ENCODE measurements around the gene TMEM120B. TPM values are rescaled to one million over a fixed set of nuclear protein-coding genes. Genes with fewer than 3 reads are reported as not detected.

TMEM120B gene
- total RNA-seq, 6 donors from 2014 or later, result 8.9 to 23.0 (median 14.2) TPM

DNA sequence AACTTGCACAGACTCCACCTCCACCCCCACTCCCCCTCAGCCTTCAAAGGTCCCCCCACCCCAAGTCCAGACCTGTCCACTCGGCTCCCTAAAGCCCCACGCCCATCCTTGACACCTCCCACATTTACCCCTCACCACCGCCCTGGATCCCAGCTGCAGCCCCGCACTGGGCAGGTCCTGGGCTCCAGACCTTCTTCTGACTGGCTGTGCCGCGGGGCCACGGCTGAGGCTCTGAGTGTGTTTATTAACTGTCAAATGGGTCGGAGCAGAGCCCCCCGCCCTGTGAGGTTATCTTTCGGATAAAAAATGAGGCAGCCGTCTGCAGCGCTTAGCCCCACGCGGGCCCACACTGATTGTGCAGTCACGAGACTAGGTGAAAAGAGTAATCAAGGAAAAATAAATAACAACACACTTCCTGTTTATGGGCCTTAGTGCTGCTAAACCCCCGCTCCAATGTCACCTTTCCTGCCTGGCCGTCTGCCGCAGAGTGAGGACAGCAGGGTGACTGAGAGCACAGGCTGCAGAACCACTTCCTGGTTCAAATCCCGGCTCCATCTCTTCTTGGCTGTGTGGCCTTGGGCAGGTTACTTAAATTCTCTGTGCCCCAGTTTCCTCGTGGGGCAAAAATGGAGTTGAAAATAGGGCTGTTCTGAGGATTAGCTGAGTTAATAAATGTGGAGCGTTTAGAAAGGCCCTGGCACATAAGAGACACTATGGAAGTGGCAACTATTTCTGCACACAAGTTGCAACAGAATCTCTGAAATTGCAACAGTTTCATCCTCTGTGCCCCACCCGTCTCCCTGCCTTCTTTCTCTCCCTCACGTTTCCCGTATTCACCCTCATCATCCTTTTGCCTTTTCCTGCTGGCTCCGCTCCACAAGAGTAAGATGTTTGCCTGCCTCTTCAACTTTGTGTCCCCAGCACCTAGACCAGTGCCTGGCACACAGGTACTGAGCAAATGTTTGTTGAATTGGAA is 100.7 kb downstream of the TMEM120B start:
- Histone ChIP-seq H3K4me1 (peaks cover 37 to 44% (median 39%) of the 10 kb centered on the region in 4 donors), H3K4me3 (peak overlapping the region in 3 of 4 donors; percentile 50 to 72 (median 67)), H3K9me3 (no peaks in the 10 kb centered on the region), H3K27ac (peak overlapping the region; percentile 20 to 83 (median 78)), H3K36me3 (peaks cover 42 to 72% (median 67%) of the 10 kb centered on the region in 4 donors), H3K27me3 (no peaks in the 10 kb centered on the region)
- no peak for TF ChIP-seq POLR2AphosphoS5 (IDR thresholded peaks at IDR 0.05)
- DNase-seq (peak in 1 of 2 donors; percentile 79), ATAC-seq (ENCODE audit: low FRiP score in 2 of 2) (no peak)
- 37 to 38% methylated on average over 21 to 25 of the region's 25 CpGs for WGBS, 2 donors

DNA sequence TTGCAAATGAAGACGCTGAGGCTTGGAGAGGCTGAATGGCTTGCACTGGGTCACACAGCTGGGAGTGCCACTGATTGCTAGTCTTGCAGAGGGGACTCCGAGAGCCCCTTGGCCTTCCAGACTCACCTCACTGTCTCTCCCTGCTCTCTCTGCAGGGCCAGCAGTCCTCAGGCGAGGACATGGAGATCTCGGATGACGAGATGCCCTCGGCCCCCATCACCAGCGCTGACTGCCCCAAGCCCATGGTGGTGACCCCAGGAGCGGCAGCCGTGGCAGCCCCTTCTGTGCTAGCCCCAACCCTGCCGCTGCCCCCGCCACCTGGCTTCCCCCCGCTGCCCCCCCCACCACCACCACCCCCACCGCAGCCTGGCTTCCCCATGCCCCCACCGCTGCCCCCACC is 101.4 kb downstream of the TMEM120B start:
- no peaks in the 10 kb centered on the region for H3K27me3 ChIP-seq
- no peak for ATAC-seq (ENCODE audit: low FRiP score in 2 of 2)
- 91 to 95% methylated on average over 3 to 6 of the region's 14 CpGs for WGBS, 2 donors
- TF ChIP-seq EP300 (IDR thresholded peaks at IDR 0.05) (no peak), POLR2AphosphoS5 (IDR thresholded peaks at IDR 0.05) (no peak), POLR2A (IDR thresholded peaks at IDR 0.05) (no peak)
- TF ChIP-seq, protein P1, sequence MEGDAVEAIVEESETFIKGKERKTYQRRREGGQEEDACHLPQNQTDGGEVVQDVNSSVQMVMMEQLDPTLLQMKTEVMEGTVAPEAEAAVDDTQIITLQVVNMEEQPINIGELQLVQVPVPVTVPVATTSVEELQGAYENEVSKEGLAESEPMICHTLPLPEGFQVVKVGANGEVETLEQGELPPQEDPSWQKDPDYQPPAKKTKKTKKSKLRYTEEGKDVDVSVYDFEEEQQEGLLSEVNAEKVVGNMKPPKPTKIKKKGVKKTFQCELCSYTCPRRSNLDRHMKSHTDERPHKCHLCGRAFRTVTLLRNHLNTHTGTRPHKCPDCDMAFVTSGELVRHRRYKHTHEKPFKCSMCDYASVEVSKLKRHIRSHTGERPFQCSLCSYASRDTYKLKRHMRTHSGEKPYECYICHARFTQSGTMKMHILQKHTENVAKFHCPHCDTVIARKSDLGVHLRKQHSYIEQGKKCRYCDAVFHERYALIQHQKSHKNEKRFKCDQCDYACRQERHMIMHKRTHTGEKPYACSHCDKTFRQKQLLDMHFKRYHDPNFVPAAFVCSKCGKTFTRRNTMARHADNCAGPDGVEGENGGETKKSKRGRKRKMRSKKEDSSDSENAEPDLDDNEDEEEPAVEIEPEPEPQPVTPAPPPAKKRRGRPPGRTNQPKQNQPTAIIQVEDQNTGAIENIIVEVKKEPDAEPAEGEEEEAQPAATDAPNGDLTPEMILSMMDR (IDR thresholded peaks at IDR 0.05), result no peak
- H3K9me3 ChIP-seq, result no peaks in the 10 kb centered on the region
- peaks cover 45 to 72% (median 67%) of the 10 kb centered on the region in 4 donors for H3K36me3 ChIP-seq
- no peak for DNase-seq
- H3K27ac ChIP-seq, result peak overlapping the region in 2 of 4 donors; percentile 78 to 83
- peaks cover 37 to 44% (median 39%) of the 10 kb centered on the region in 4 donors for H3K4me1 ChIP-seq
- H3K4me3 ChIP-seq, result no peak overlapping the region

GRCh38 chr12:121814429-121815119 is 102.0 kb downstream of the TMEM120B start:
- H3K36me3 ChIP-seq, result peaks cover 46 to 72% (median 67%) of the 10 kb centered on the region in 4 donors
- H3K4me3 ChIP-seq, result no peak overlapping the region
- peaks cover 37 to 40% (median 39%) of the 10 kb centered on the region in 4 donors for H3K4me1 ChIP-seq
- H3K27ac ChIP-seq, result no peak overlapping the region
- TF ChIP-seq EP300 (IDR thresholded peaks at IDR 0.05), result no peak
- WGBS, 2 donors, result 96 to 98% methylated on average over 11 to 23 of the region's 31 CpGs
- DNase-seq (peak in 1 of 2 donors; percentile 84), ATAC-seq (ENCODE audit: low FRiP score in 2 of 2) (no peak)
- H3K27me3 ChIP-seq, result no peaks in the 10 kb centered on the region
- H3K9me3 ChIP-seq, result no peaks in the 10 kb centered on the region

DNA sequence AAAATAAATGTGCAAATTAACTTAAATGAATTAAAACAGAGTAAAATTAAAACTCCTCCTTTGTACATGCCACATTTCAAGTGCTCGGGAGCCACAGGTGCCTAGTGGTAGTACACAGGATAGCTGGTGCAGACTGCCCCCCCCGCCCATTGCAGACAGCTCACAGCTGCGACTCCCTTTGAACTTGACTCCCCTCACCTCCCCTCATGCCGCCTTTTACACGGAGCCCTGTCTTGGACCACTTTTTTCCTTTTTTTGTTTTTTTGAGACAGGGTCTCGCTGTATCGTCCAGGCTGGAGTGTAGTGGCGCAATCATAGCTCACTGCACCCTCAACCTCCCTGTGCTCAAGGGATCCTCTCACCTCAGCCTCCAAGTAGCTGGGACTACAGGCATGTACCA is 102.7 kb downstream of the TMEM120B start:
- no peak for ATAC-seq (ENCODE audit: low FRiP score in 2 of 2)
- WGBS, 2 donors, result 90 to 92% methylated on average over 8 of the region's 8 CpGs
- H3K4me1 ChIP-seq, result peaks cover 35 to 37% (median 37%) of the 10 kb centered on the region in 4 donors
- H3K9me3 ChIP-seq, result no peaks in the 10 kb centered on the region
- no peak for DNase-seq
- no peaks in the 10 kb centered on the region for H3K27me3 ChIP-seq
- no peak overlapping the region for H3K27ac ChIP-seq
- no peak overlapping the region for H3K4me3 ChIP-seq
- TF ChIP-seq, protein P1 (IDR thresholded peaks at IDR 0.05), result no peak
- TF ChIP-seq POLR2A (IDR thresholded peaks at IDR 0.05), result no peak
- peaks cover 51 to 72% (median 67%) of the 10 kb centered on the region in 4 donors for H3K36me3 ChIP-seq

GRCh38 chr12:121816925-121817647 is 104.5 kb downstream of the TMEM120B start:
- peaks cover 57 to 80% (median 71%) of the 10 kb centered on the region in 4 donors for H3K36me3 ChIP-seq
- H3K4me3 ChIP-seq, result no peak overlapping the region
- no peaks in the 10 kb centered on the region for H3K27me3 ChIP-seq
- H3K9me3 ChIP-seq, result no peaks in the 10 kb centered on the region
- no peak overlapping the region for H3K27ac ChIP-seq
- ATAC-seq (ENCODE audit: low FRiP score in 2 of 2), result no peak
- peak in 1 of 2 donors; percentile 82 for DNase-seq
- peaks cover 18 to 19% (median 19%) of the 10 kb centered on the region in 4 donors for H3K4me1 ChIP-seq
- TF ChIP-seq POLR2AphosphoS5 (IDR thresholded peaks at IDR 0.05) (no peak), POLR2A (IDR thresholded peaks at IDR 0.05) (no peak), EP300 (IDR thresholded peaks at IDR 0.05) (no peak)
- TF ChIP-seq, protein P1 (IDR thresholded peaks at IDR 0.05), result no peak
- WGBS, 2 donors, result 93 to 96% methylated on average over 34 to 47 of the region's 47 CpGs

Measured in upper lobe of left lung (tissue), 6 donors.